GM18870 (cell line): ENCODE data around the gene SLC39A1.
"Not testable (repeated sequence)": the region's sequence is repeated elsewhere in the genome, so short reads cannot be mapped to it uniquely, and the experiment has no call there.

Experiments
- ATAC-seq: cut with Tn5 transposase; IDR thresholded peaks from one replicate; pipeline ENCODE4 v1.9.1; 2021; ENCODE audit warnings: moderate library complexity; ENCODE audit not compliant: unreplicated experiment

SLC39A1 gene

GRCh38 chr1:153963030-153963849 is at the start of gene SLC39A1:
SLC39A1 (minus strand) TSS chr1:153963537; CDS start chr1:153962715, 822 bp downstream.
- peak; percentile 44 for ATAC-seq

- ATAC-seq = not testable (repeated sequence)
Observed at GRCh38 chr1:154012543-154012942, 49.2 kb upstream of the SLC39A1 start.

- no peak for ATAC-seq
Observed at GRCh38 chr1:154012129-154012528, 48.8 kb upstream of the SLC39A1 start.

DNA sequence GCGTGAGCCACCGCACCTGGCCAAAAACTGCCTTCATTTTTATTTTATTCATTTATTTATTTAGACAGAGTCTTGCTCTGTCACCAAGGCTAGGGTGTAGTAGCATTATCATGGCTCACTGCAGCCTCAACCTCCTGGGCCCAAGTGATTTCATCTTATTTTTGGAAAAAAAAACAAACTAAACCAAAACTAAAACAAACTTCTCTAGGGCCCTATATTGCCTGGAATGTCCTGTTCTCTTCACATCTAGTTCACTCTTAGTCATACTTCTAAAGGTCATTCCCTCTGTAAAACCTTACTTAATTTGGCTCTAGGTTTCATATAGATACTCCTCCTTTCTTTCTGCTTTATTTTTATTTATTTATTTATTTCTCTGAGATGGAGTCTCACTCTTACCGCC is 42.8 kb upstream of the SLC39A1 start:
- no peak for ATAC-seq

DNA sequence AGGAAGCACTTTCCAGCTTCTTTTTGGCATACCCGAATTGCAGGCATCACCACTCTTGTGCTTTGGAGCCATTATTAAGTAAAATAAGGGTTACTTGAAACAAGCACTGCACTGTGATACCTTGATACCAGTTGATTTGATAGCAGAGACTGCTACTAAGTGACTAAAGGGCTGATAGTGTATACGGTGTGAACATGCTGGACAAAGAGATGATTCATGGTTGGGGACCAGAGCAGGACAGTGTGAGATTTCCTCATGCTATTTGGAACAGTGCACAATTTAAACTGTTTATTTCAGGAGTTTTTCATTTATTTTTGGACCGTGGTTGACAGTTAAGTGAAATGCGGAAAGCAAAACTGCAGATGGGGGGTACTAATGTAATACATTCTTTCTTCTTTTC is 37.1 kb upstream of the SLC39A1 start:
- ATAC-seq = no peak

- not testable (repeated sequence) for ATAC-seq
Observed at GRCh38 chr1:153996882-153997281, 33.5 kb upstream of the SLC39A1 start.

DNA sequence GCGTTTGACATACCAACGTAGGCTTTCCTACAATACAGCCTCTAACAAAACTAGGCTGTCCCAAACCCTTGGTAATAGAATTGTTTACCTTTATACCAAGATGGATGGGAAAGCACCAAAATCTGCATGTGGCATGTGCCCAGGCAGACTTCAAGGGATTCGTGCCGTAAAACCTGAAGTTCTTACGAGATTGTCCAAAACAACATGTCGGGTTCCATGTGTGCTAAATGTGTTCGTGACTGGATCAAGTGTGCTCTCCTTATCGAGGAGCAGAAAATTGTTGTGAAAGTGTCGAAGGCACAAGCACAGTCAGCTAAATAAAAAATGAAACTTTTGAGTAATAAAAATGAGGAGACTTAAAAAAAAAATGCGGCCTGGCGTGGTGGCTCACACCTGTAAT is 32.3 kb upstream of the SLC39A1 start:
- ATAC-seq = no peak

GRCh38 chr1:153995202-153995601 is 31.9 kb upstream of the SLC39A1 start:
- ATAC-seq = no peak

DNA sequence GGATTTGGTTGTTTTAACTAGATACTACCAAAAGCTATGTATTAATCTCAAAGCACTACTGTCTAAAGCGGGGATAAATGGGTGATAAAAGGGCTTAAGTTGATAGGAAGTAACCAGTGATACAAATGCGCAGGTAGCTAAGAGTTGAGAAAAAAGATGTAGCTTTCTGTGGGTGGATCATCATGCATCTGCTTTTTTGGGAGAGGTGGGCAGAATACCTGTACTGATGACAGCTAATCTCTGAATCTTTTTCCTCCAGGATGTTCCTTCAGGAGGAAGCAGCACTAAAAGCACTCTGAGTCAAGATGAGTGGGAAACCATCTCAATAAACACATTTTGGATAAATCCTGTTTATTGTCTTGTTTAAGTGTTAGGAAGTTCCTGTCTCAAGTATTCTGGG is 28.5 kb upstream of the SLC39A1 start:
- no peak for ATAC-seq

GRCh38 chr1:153991151-153991630 is 27.9 kb upstream of the SLC39A1 start:
- ATAC-seq = no peak

DNA sequence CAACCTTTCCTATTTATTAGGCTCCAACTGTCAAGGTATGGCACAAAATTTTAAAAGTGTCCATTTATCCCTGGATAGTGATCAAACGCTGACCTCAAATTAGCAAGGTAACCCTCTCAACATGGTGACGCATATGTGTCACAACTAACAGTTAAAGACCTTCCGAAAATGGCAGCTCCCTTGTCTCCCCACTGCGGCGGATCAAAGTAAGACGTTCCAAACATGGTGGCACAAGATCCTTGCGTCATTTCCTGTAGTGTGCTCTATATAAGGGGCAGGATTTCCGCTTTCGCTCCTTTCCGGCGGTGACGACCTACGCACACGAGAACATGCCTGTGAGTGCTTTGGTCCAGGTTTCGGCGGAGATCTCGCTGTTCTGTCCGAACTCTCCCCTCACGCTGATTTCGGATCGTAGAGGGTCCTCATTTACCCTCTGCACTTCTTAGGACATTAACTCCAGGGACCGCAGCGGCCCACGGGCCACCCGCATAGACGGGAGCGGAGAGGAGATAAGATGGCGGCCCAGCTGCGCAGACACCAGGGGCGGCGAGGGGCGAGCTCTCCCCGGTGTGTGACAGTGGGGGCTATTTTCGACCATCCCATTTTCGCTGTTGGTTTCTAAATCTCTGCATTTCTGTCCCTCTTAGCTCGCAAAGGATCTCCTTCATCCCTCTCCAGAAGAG is 27.3 kb upstream of the SLC39A1 start, which contains the start of gene RPS27:
TSS of gene RPS27 (plus strand) at position 295 of the 683 bp plus-strand sequence. CDS start at position 330, 35 bp downstream.
- ATAC-seq = peak; percentile 73

DNA sequence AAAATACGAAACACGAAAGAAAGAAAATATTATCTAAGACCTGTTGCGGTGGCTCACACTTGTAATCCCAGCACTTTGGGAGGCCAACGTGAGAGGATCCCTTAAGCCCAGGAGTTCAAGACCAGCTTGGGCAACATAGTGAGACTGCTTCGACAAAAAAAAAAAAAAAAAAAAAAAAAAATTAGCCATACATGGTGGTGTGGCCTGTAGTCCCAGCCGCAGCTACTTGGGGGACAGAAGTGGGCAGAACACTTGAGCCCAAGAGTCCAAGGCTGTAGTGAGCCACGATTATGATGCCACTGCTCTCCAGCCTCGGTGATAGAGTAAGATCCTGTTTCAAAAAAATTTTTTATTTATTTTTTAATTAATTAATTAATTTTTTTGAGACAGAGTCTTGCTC is 24.3 kb upstream of the SLC39A1 start:
- no peak for ATAC-seq

- ATAC-seq = no peak
Observed at GRCh38 chr1:153985941-153986761, 22.8 kb upstream of the SLC39A1 start, which contains the start of gene RAB13. RAB13 (minus strand) TSS chr1:153986339; CDS start chr1:153986236, 103 bp downstream.

DNA sequence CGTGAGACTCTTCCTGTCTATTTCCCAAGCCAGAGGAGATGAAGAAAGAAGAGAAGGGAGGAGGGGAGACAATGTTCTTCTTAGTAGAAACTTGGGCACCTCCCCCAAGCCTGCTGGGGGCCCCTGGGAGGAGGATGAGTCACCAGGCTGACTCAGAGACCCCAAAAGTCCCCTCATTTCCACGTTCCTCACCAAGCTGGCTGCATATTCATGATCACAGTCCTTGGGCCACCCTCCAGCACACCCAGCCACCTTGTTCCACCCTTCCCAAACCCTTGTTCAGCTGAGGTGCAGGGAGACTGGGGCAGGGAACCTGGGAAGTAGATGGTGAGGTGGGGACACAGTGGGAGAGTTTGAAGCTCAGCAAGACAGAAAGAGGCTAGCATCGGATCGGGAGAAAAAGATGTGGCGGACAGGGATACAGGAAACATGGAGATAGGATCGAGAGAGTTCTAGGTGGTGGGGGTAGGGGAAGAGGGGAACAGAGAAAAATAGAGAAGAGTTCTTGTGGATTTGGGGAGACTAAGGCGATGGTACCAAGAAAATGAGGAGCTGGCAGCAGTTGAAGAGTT is 22.1 kb upstream of the SLC39A1 start:
- ATAC-seq = no peak

DNA sequence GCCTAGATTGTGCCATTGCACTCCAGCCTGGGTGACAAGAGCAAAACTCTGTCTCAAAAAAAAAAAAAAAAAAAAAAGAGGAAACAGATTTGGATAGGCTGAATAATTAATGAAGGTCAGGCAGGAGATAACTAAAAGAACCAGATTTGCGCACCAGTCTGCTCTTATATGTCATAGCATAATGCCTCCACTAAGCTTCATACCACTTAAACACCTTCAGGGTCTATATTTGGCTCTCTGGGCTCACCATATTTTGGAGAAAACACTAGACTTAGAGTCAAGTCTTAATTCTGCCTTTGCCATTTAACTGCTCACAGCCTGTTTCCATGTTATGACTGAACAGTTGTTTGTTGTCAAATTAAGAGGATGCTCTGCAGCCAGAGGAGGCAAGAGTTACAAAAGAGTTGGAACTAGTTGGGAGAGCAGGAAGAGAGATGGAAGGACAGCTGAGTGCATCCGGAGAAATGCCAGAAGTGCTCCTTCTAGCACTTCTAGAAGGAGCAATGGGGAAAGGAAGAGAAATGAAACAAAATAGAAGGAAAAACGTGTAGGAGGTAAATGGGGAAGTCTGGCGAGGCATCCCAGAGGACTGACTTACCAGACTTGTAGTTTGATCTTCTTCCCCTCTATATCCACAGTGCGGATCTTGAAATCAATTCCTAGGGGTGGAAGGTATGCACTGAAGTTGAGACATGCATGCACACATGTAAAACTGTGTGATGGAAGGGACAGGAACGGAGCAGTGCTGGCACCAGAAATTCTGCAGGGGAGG is 21.0 kb upstream of the SLC39A1 start:
- no peak for ATAC-seq

DNA sequence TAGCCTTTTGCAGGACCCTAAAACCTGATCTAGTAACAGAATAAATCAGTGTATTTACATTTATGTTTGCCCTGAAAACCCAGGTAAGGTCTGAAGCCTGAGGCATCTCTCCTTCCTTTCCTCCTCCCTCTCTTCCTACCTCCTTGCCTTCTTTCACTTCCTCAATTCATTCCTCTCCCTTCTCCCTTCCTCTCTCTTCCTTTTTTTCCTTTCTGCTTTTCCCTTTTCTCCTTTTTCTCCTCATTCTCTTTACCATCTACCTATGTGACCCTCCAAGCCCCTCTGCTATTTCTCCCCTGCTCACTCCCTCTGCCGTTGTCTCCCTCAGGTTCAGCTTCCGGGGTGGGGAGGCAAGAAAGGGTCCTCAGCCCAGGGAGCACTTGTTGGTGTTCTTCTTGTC is 18.4 kb upstream of the SLC39A1 start:
- not testable (repeated sequence) for ATAC-seq

GRCh38 chr1:153979091-153979490 is 15.8 kb upstream of the SLC39A1 start:
- ATAC-seq = not testable (repeated sequence)

DNA sequence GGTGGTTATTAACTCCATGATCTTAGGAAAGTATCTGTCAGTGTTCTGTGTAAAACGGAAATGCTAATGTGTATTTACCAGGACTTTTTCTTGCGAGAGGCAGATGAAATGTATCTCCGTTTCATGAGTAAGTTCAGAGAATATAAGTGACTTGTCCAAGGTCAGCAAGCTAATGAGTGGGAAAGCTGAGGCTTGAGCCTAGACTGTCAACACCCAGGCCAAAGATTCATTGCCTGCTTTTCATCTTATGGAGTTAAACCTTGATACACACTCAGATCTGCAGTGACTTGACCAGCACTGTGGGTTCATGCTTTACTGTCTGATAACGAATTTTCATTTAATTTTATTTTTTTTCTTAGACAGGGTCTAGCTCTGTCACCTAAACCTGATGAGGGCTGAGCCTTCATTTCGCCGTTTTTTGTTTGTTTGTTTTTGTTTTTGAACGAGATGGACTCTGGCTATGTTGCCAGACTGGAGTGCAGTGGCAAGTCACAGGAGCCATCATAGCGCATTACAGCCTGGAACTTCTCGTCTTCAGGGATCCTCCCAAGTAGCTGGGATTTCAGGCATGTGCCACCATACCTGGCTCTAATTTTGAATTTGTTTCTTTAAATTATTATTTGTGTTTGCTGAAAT is 15.1 kb upstream of the SLC39A1 start:
- ATAC-seq = no peak
